MG63 (cell line): ENCODE data around the gene HAS3. TPM values are rescaled to one million over a fixed set of nuclear protein-coding genes. Genes with fewer than 3 reads are reported as not detected.
"Not testable (repeated sequence)": the region's sequence is repeated elsewhere in the genome, so short reads cannot be mapped to it uniquely, and the experiment has no call there.

Source experiments
- DNase-seq: peaks from one replicate; pipeline ENCODE4 v3.0.0-alpha.2; 2020
- H3K27me3 ChIP-seq: fragments of 250-450 bp; sonication (Bioruptor Pico); 2 replicates; pipeline ENCODE4 v1.5.1; 2020; ENCODE audit warnings: mild to moderate bottlenecking, moderate library complexity
- H3K36me3 ChIP-seq: fragments of 250-450 bp; sonication (Bioruptor Pico); 2 replicates; pipeline ENCODE4 v1.5.1; 2020; ENCODE audit warnings: mild to moderate bottlenecking, moderate library complexity
- H3K4me3 ChIP-seq: fragments of 250-450 bp; sonication (Bioruptor Pico); 2 replicates; pipeline ENCODE4 v1.5.1; 2020; ENCODE audit warnings: mild to moderate bottlenecking, moderate library complexity
- H3K9me3 ChIP-seq: fragments of 250-450 bp; sonication (Bioruptor Pico); 2 replicates; pipeline ENCODE4 v1.5.1; 2020; ENCODE audit warnings: mild to moderate bottlenecking, moderate library complexity
- total RNA-seq: library from RNA; depleted of rRNA; stranded (reverse); fragments of >200 nt; shearing (Covaris generic); gene quantifications from 2 replicates; pipeline ENCODE4 v1.2.3, GENCODE V29; 2014; ENCODE audit warnings: low replicate concordance

Gene HAS3
- total RNA-seq, 1 experiment from 2014 or later: 71.9 TPM

DNA sequence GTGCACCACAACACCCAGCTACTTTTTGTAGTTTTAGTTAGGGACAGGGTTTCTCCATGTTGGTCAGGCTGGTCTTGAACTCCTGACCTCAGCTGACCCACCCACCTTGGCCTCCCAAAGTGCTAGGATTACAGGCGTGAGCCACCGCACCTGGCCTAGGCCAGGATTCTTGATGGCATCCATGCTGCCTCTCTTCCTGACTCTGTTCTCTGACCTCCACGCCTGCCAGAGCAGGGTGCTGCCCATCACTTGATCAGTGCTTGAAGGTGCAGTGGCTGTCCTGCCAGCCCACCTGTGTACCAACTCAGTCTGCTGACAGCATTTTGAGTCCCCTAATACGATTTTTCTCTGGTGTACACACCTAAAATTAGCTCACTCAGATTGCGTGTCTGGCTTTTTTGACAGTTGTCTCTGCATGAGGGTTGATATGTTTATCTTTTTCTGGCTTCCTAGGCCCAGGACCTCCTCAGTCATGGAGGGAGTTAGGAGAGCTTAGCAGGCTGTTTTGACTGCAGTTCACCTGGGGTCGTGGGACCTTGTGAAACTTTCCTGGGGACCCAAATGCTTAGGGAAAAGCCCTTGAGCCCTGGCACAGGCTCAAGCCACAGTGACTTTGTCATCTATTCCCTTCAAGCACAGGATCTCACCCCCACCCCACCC lies 5.9 kb downstream of the HAS3 start:
- Histone ChIP-seq H3K4me3 (no peak overlapping the region), H3K36me3 (peaks cover 70% of the 10 kb centered on the region), H3K9me3 (no peaks in the 10 kb centered on the region), H3K27me3 (no peaks in the 10 kb centered on the region)
- DNase-seq: no peak

DNA sequence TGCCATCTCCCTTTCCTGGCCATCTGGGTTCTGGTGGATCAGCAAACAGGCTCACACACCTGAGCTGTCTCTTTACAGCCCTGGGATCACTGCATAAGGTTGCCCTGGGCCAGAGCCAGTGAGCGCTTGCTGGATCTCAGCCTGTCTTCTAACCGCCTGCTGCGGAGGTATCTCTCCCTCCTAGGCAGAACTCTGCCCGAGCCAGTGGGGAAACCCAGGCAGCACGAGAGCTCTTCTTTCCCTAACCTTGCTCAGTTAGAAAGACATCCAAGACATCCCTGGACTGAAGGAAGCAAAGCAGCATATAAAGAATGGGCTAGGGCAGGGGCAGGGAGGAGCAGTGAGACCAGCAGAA lies 6.4 kb downstream of the HAS3 start:
- Histone ChIP-seq H3K9me3 (no peaks in the 10 kb centered on the region), H3K4me3 (no peak overlapping the region), H3K36me3 (peaks cover 72% of the 10 kb centered on the region), H3K27me3 (no peaks in the 10 kb centered on the region)
- DNase-seq: no peak

DNA sequence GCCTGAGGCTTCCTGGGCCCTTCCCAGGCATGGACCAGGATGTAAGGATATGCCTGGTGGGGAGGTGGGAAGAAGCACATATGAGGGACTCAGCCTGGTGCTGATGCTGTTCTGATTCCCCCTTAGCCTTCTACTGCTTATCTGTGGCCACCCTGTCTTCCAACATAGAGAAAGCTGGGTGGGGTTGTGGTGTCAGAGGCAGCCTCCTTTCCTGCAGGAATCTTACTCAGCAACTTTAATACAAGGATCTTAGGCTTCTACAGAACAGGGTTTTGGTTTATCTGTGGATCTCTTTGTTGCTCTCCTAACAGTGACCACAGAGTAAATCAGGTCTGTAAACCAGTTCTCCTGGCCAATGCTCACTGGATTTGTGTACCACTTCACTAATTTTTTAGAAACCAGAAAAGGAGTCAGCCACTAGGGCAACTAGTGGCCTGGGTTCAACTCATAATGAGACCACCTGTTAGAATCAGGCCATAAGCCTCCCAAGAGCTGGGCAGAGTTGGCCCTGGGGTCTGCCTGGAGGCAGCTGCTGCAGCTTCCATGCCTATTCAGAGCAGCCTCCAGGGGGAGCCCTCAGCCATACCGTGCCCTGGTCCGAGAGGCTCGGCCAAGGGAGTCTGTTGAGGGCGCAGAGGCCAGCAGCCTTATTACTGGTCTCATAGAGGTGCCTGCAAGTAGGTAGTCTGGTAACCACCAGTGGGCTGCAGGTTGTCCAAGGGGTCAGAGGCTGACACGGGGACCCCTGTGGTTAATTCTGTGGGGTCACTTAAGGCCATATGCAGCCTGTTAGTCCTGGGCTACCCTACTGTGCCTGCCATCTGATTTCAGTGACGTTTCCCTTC lies 7.1 kb downstream of the HAS3 start:
- H3K4me3 ChIP-seq: no peak overlapping the region
- H3K27me3 ChIP-seq: no peaks in the 10 kb centered on the region
- no peaks in the 10 kb centered on the region for H3K9me3 ChIP-seq
- DNase-seq: peak; percentile 53
- peaks cover 72% of the 10 kb centered on the region for H3K36me3 ChIP-seq

DNA sequence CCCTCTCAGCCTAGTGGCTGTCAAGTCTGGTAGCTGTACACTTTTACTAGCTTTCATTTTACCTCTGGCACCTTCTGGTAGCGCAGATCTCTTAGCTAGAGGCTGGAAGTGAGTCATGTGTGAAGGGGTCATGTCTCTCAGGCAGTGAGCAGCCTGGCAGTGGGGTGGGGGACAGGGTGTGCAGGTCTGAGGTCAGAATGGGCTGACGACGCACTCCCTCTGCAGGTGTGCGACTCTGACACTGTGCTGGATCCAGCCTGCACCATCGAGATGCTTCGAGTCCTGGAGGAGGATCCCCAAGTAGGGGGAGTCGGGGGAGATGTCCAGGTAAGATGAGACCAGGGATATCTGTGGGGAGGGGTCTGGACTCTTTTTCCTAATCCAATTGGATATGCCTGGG lies 7.8 kb downstream of the HAS3 start:
- H3K27me3 ChIP-seq: no peaks in the 10 kb centered on the region
- H3K4me3 ChIP-seq: no peak overlapping the region
- no peaks in the 10 kb centered on the region for H3K9me3 ChIP-seq
- DNase-seq: no peak
- H3K36me3 ChIP-seq: peaks cover 70% of the 10 kb centered on the region

DNA sequence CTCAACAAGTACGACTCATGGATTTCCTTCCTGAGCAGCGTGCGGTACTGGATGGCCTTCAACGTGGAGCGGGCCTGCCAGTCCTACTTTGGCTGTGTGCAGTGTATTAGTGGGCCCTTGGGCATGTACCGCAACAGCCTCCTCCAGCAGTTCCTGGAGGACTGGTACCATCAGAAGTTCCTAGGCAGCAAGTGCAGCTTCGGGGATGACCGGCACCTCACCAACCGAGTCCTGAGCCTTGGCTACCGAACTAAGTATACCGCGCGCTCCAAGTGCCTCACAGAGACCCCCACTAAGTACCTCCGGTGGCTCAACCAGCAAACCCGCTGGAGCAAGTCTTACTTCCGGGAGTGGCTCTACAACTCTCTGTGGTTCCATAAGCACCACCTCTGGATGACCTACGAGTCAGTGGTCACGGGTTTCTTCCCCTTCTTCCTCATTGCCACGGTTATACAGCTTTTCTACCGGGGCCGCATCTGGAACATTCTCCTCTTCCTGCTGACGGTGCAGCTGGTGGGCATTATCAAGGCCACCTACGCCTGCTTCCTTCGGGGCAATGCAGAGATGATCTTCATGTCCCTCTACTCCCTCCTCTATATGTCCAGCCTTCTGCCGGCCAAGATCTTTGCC lies 9.0 kb downstream of the HAS3 start:
- H3K4me3 ChIP-seq: no peak overlapping the region
- peaks cover 60% of the 10 kb centered on the region for H3K36me3 ChIP-seq
- no peaks in the 10 kb centered on the region for H3K9me3 ChIP-seq
- H3K27me3 ChIP-seq: no peaks in the 10 kb centered on the region
- DNase-seq: no peak

DNA sequence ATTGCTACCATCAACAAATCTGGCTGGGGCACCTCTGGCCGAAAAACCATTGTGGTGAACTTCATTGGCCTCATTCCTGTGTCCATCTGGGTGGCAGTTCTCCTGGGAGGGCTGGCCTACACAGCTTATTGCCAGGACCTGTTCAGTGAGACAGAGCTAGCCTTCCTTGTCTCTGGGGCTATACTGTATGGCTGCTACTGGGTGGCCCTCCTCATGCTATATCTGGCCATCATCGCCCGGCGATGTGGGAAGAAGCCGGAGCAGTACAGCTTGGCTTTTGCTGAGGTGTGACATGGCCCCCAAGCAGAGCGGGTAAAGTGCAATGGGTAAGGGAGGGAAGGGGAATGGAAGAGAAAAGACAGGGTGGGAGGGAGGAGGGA lies 9.5 kb downstream of the HAS3 start:
- H3K9me3 ChIP-seq: no peaks in the 10 kb centered on the region
- DNase-seq: no peak
- H3K36me3 ChIP-seq: peaks cover 60% of the 10 kb centered on the region
- no peaks in the 10 kb centered on the region for H3K27me3 ChIP-seq
- no peak overlapping the region for H3K4me3 ChIP-seq

DNA sequence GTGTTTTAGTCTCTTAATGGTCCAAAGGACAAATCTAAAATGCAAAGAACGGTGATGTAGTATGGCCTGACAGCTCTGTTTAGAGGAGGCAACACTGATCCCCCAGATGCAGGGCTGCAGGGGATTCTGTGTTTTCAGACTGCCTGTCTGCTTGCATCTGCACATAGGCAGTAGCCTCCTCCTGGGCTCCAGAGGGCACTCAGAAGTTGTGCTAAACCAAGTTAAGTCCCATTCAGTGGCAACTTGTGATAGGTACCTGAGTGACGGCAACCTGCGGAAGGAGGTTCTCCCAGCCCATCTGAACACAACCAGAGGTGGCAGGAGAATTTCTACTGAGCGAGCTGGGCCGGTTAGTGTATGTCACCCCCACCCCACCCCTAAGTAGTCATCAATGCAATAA lies 9.9 kb downstream of the HAS3 start:
- H3K4me3 ChIP-seq: no peak overlapping the region
- H3K36me3 ChIP-seq: peaks cover 58% of the 10 kb centered on the region
- no peaks in the 10 kb centered on the region for H3K9me3 ChIP-seq
- DNase-seq: no peak
- no peaks in the 10 kb centered on the region for H3K27me3 ChIP-seq

DNA sequence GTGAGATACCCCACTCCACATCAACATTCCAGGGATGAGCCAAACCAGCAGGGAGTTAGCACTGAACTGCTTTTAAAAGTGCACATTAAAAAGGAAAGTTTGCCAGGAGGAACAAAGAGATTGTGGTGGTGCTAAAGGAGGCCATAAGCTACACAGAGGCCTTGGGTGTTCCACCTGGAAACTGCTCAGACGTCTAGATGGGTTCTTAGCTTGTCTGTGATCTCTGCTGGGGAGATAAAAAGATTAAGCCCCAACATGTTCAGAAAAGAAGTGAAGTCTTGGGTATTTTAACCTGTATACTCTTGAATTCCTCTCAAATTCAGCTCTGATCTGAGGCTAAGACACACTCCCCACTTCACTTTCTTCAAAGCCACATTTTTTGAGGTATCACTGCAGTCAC lies 10.4 kb downstream of the HAS3 start:
- H3K36me3 ChIP-seq: peaks cover 55% of the 10 kb centered on the region

DNA sequence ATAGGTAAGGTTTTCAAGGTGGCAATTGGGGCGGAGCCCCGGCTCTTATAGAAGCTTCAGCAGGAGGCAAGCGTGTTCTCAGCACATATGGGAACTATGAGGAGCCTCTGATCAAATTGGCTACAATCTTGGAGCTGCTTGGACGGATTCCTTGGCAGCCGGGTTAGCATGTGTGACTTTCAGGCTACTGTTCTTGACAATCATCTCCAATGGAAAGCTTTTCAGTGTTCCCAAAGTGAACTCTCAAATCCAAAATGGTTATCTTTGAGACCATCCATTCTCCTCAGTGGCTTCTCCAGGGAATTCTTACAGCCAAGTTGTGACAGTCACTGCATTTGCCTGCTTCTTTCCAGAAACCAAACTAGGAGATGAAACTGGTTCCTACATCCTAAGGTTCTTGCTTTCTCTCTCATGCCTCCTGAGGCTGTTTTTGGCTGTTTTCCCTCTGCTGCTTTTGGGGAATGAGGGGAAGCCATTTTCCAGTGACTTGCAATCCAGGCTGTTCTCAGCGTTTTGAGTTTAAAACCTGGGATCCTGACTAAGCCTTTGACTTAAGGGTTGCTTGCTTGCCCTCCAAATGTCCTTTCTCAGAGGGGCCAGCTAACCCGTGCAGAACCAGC lies 10.9 kb downstream of the HAS3 start:
- peaks cover 52% of the 10 kb centered on the region for H3K36me3 ChIP-seq
- H3K9me3 ChIP-seq: no peaks in the 10 kb centered on the region
- H3K4me3 ChIP-seq: no peak overlapping the region
- no peak for DNase-seq
- no peaks in the 10 kb centered on the region for H3K27me3 ChIP-seq

More for the DNA sequence above, 10.4 kb downstream of the HAS3 start:
- Histone ChIP-seq H3K27me3 (no peaks in the 10 kb centered on the region), H3K9me3 (no peaks in the 10 kb centered on the region), H3K4me3 (no peak overlapping the region)
- DNase-seq: no peak

DNA sequence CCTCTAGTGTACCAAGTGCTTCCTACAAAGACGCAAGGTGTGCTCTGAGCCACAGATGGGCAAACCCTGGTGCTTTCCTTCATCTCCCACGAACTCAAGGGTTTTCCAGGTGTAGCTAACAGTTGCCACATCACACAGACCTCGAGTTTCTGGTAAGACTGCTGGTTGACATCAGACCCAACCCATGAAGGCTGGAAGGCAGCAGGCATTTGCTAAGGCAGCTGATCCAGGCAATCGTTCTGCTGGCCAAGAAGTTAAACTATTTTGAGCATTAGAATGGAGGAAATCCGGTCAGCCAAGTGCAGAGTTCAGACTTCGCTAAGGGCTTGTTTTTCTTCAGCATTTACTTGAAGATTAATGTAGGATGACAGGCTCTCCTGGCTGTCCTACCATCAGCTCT lies 11.5 kb downstream of the HAS3 start:
- no peaks in the 10 kb centered on the region for H3K27me3 ChIP-seq
- no peak for DNase-seq
- no peaks in the 10 kb centered on the region for H3K9me3 ChIP-seq
- peaks cover 47% of the 10 kb centered on the region for H3K36me3 ChIP-seq
- no peak overlapping the region for H3K4me3 ChIP-seq

DNA sequence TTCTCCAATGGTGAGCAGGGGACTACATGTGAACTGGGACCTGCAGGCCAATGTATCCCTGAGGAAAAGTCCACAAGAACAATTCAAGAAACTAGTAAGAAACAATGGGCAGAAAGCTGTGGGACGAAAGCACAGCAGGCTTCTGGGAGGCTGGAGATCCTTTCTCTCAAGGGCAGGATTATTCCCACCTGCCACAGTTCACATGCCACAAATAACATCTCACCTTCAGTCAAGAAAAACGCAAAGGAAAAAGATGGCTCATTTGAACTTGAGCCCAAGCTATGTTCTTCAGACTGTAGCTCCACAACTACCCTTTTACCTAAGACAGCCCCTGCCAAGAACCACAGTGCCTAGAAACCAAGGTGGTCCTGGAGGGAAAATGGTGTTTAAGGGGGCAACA lies 13.0 kb downstream of the HAS3 start:
- Histone ChIP-seq H3K4me3 (no peak overlapping the region), H3K27me3 (no peaks in the 10 kb centered on the region), H3K9me3 (no peaks in the 10 kb centered on the region), H3K36me3 (peaks cover 41% of the 10 kb centered on the region)
- no peak for DNase-seq

DNA sequence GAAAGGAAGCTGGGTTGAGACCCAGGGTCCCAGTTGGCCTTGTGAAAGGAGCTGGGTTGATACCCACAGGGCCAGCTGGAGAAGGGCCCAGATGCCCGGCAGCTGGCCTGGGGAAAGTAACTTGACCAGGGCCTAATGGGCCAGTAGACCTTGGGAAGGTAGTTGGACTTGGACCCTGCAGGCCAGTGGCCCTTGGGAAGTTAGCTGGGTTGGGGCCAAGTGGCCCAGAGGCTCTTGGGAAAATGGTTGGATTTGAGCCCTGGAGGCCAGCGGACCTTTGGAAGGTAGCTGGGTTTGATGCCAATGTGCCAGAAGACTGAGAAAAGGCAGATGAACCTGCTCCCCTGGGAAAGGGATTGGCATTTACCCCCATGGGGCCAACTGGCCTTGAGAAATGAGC lies 13.5 kb downstream of the HAS3 start:
- Histone ChIP-seq H3K27me3 (no peaks in the 10 kb centered on the region), H3K36me3 (peaks cover 39% of the 10 kb centered on the region), H3K4me3 (no peak overlapping the region), H3K9me3 (no peaks in the 10 kb centered on the region)
- no peak for DNase-seq

DNA sequence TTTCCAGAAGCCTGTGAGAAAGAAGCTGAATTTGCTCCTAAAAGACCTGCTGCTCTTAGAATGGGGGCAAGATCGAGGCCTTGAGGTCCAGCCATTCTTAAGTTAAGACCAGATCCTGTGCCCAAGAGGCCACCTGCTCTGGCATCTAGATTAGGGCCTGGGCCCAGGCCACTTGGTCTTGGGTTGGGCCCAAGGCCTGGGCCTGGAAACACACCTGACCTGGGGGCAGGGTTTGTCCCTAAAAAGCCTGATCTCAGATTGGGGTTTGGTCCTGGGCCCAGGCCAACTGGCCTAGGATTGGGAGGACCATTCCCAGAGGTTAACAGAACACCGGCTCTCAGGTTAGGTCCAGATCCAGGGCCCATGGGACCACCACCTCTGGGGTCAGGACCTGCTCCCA lies 14.1 kb downstream of the HAS3 start:
- Histone ChIP-seq H3K27me3 (no peaks in the 10 kb centered on the region), H3K36me3 (peaks cover 38% of the 10 kb centered on the region), H3K4me3 (no peak overlapping the region), H3K9me3 (no peaks in the 10 kb centered on the region)
- no peak for DNase-seq

DNA sequence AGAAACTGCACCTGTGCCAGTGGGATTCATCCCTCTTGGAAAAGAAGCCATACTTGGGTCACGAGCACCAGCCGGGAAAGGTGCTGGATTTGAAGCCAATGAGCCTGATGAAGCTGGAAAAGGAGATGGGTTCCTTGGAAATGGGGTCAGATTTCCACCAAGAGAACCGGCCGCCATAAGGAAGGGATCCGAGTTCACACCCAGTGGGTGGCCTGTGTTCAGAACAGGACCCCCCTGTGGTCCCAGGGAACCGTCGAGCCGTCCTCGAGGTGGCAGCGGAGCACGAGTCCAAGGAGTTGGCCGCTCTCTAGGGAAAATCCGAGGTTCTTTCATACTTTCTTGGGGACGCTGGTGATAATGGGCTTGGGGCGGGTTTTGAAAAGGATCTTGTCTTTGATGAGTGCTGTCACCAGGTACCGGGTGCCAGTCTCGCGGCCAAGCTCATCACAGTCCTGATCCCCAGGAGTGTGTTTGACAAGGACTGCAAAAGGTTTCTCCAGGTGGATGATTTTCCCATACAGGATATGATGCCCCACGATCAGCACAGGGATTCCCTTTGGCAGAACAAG lies 14.7 kb downstream of the HAS3 start:
- no peak for DNase-seq
- H3K9me3 ChIP-seq: no peaks in the 10 kb centered on the region
- H3K27me3 ChIP-seq: no peaks in the 10 kb centered on the region
- H3K4me3 ChIP-seq: no peak overlapping the region
- peaks cover 32% of the 10 kb centered on the region for H3K36me3 ChIP-seq

DNA sequence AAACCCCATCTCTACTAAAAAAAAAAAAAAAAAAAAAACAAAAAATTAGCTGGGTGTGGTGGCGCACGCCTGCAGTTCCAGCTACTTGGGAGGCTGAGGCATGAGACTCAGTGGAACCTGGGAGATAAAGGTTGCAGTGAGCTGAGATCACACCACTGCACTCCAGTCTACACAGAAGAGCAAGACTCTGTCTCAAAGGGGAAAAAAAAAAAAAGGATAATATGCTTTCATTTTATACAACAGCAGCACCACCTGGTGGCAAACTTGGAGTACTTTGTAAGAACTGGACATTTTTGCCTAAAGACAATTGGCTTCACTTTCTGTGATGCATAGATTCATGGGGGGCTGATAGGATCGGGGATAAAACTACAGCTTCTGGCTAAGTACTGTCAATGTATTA lies 18.5 kb downstream of the HAS3 start:
- Histone ChIP-seq H3K9me3 (no peaks in the 10 kb centered on the region), H3K4me3 (no peak overlapping the region), H3K36me3 (peaks cover 28% of the 10 kb centered on the region), H3K27me3 (no peaks in the 10 kb centered on the region)
- DNase-seq: no peak

DNA sequence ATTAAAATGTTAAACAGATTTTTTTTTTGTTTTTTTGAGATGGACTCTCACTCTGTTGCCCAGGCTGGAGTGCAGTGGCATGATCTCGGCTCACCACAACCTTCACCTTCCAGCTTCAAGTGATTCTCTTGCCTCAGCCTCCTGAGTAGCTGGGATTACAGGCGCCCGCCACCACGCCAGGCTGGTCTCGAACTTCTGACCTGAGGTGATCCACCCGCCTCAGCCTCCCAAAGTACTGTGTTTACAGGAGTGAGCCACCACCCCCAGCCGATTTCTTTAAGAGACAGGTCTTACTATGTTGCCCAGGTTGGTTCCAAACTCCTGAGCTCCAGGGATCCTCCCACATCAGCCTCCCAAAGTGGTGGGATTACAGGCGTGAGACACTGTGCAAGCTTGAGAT lies 19.0 kb downstream of the HAS3 start:
- H3K27me3 ChIP-seq, H3K9me3 ChIP-seq, DNase-seq, H3K4me3 ChIP-seq: not testable (repeated sequence)
- H3K36me3 ChIP-seq: peaks cover 29% of the 10 kb centered on the region

DNA sequence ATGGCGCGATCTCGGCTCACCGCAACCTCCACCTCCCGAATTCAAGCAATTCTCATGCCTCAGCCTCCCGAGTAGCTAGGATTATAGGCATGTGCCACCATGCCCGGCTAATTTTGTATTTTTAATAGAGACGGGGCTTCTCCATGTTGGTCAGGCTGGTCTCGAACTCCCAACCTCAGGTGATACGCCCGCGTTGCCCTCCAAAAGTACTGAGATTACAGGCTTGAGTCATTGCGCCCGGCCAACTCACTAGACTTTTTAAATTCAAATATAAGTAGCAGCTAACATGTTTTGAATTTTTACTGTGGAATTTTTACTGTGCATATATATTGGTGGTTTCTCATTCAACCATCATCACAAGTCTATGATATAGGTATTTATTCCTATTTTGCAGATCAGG lies 19.5 kb downstream of the HAS3 start:
- DNase-seq, H3K4me3 ChIP-seq, H3K27me3 ChIP-seq, H3K9me3 ChIP-seq: not testable (repeated sequence)
- H3K36me3 ChIP-seq: peaks cover 27% of the 10 kb centered on the region
